WTC11 (cell line): ENCODE data around the gene ACTL7A.

Experiments
- CREM ChIP-seq: sonication (generic); formaldehyde crosslinking; IDR thresholded peaks from 2 replicates; pipeline ENCODE4 v1.8.1; 2022; ENCODE audit warnings: mild to moderate bottlenecking, missing genetic modification reagents, moderate library complexity
- E2F1 ChIP-seq: sonication (generic); formaldehyde crosslinking; IDR thresholded peaks from 2 replicates; pipeline ENCODE4 v1.8.0; 2022; ENCODE audit warnings: mild to moderate bottlenecking, missing genetic modification reagents
- ETV6 ChIP-seq: sonication (generic); formaldehyde crosslinking; IDR thresholded peaks from 2 replicates; pipeline ENCODE4 v1.8.1; 2022; ENCODE audit warnings: mild to moderate bottlenecking, missing genetic modification reagents
- JUN ChIP-seq: sonication (generic); formaldehyde crosslinking; IDR thresholded peaks from 2 replicates; pipeline ENCODE4 v1.8.0; 2023; ENCODE audit warnings: mild to moderate bottlenecking, missing genetic modification reagents
- NFE2L1 ChIP-seq: sonication (generic); formaldehyde crosslinking; IDR thresholded peaks from 2 replicates; pipeline ENCODE4 v1.8.1; 2023; ENCODE audit warnings: missing genetic modification reagents
- NFYB ChIP-seq: sonication (generic); formaldehyde crosslinking; conservative IDR thresholded peaks from 2 replicates; pipeline ENCODE4 v1.8.0; 2022; ENCODE audit warnings: low read depth, missing genetic modification reagents
- NR2C2 ChIP-seq: sonication (generic); formaldehyde crosslinking; IDR thresholded peaks from 2 replicates; pipeline ENCODE4 v1.8.0; 2022; ENCODE audit warnings: mild to moderate bottlenecking, missing genetic modification reagents
- SMAD3 ChIP-seq: sonication (generic); formaldehyde crosslinking; IDR thresholded peaks from 2 replicates; pipeline ENCODE4 v1.8.0; 2022; ENCODE audit warnings: missing genetic modification reagents, mild to moderate bottlenecking, borderline replicate concordance
- ZNF671 ChIP-seq: fragments of 250-450 bp; sonication (Bioruptor Pico); IDR thresholded peaks from 2 replicates; pipeline ENCODE4 v1.8.0; 2021; ENCODE audit warnings: mild to moderate bottlenecking
- TF ChIP-seq, protein P1 (sequence below): fragments of 200-600 bp; IDR thresholded peaks from 2 replicates; pipeline ENCODE4 v1.8.0; 2022; ENCODE audit warnings: antibody characterized with exemption
- TF ChIP-seq, protein P2 (sequence below): sonication (generic); formaldehyde crosslinking; IDR thresholded peaks from 2 replicates; pipeline ENCODE4 v1.8.1; 2023; ENCODE audit warnings: mild to moderate bottlenecking, missing genetic modification reagents, moderate library complexity
- TF ChIP-seq, protein P3 (sequence below): sonication (generic); formaldehyde crosslinking; IDR thresholded peaks from 2 replicates; pipeline ENCODE4 v1.8.1; 2022; ENCODE audit warnings: low read depth, missing genetic modification reagents, borderline replicate concordance

DNA sequence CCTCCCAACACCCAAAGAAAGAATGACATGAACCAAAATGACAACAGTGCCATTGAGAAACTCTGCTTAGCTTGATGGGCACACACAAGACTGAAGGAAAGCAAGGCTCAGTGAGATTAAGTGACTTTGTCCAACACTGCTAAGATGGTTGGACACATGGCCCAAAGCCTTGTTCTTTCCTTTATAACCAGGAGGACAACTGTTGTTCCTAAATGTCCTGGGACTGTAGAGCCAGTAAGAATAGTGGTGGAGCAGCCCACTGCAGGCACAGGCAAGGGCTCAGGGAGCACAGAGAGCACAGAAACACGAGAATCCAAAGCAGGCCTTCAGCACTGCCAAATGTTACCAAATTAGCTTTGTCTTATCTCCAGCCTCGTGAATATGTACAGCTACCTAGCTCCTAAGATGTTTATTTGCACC lies 3.9 kb downstream of the ACTL7A start:
- TF ChIP-seq JUN (CRISPR knock-in tag), result no peak
- TF ChIP-seq SMAD3 (CRISPR knock-in tag), result no peak
- TF ChIP-seq, protein P1, sequence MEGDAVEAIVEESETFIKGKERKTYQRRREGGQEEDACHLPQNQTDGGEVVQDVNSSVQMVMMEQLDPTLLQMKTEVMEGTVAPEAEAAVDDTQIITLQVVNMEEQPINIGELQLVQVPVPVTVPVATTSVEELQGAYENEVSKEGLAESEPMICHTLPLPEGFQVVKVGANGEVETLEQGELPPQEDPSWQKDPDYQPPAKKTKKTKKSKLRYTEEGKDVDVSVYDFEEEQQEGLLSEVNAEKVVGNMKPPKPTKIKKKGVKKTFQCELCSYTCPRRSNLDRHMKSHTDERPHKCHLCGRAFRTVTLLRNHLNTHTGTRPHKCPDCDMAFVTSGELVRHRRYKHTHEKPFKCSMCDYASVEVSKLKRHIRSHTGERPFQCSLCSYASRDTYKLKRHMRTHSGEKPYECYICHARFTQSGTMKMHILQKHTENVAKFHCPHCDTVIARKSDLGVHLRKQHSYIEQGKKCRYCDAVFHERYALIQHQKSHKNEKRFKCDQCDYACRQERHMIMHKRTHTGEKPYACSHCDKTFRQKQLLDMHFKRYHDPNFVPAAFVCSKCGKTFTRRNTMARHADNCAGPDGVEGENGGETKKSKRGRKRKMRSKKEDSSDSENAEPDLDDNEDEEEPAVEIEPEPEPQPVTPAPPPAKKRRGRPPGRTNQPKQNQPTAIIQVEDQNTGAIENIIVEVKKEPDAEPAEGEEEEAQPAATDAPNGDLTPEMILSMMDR, result no peak
- TF ChIP-seq, protein P2, sequence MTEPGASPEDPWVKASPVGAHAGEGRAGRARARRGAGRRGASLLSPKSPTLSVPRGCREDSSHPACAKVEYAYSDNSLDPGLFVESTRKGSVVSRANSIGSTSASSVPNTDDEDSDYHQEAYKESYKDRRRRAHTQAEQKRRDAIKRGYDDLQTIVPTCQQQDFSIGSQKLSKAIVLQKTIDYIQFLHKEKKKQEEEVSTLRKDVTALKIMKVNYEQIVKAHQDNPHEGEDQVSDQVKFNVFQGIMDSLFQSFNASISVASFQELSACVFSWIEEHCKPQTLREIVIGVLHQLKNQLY (CRISPR knock-in tag), result no peak
- TF ChIP-seq NR2C2 (CRISPR knock-in tag), result no peak
- TF ChIP-seq NFYB (CRISPR knock-in tag), result no peak
- TF ChIP-seq CREM (CRISPR knock-in tag), result no peak
- TF ChIP-seq, protein P3, sequence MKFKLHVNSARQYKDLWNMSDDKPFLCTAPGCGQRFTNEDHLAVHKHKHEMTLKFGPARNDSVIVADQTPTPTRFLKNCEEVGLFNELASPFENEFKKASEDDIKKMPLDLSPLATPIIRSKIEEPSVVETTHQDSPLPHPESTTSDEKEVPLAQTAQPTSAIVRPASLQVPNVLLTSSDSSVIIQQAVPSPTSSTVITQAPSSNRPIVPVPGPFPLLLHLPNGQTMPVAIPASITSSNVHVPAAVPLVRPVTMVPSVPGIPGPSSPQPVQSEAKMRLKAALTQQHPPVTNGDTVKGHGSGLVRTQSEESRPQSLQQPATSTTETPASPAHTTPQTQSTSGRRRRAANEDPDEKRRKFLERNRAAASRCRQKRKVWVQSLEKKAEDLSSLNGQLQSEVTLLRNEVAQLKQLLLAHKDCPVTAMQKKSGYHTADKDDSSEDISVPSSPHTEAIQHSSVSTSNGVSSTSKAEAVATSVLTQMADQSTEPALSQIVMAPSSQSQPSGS (CRISPR knock-in tag), result no peak
- no peak for TF ChIP-seq ZNF671
- TF ChIP-seq E2F1, result no peak
- no peak for TF ChIP-seq ETV6 (CRISPR knock-in tag)
- no peak for TF ChIP-seq NFE2L1
